Amygdala (tissue), 56 donors: Measurements from ENCODE around the gene TCERG1L.

Experiments
- DNase-seq, 56 donors: peaks; one replicate each; lab custom pipeline; 2025; lab: John Stamatoyannopoulos, UW

TCERG1L gene

GRCh38 chr10:131231965-131232541 is 79.5 kb downstream of the TCERG1L start:
- DNase-seq: no peak

- no peak for DNase-seq
Measured at GRCh38 chr10:131231323-131231964, 80.1 kb downstream of the TCERG1L start.

- no peak for DNase-seq
Measured at GRCh38 chr10:131230641-131231322, 80.7 kb downstream of the TCERG1L start.

DNA sequence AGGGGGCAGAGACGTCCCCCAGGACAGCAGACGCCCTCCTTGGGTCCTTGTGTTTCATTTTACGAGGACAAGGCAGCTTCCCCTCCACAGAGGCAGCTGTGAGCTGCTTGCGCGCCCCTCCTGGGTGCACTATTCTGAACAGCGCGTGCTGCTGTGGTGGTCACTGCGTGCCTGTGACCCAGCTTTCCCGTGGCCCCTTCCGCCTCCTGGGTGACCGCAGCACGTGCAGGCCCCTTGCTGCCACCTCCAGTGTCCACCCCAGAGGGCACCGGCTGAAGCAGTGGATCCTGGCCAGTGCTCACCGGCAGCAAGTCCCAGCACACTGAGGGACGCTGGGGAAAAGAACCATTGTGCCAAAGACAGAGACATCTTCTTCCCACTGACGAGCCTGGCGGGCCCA is 81.4 kb downstream of the TCERG1L start:
- DNase-seq: no peak

GRCh38 chr10:131227163-131227740 is 84.3 kb downstream of the TCERG1L start:
- DNase-seq: no peak

GRCh38 chr10:131226446-131227162 is 84.9 kb downstream of the TCERG1L start:
- no peak for DNase-seq

- DNase-seq: no peak
Measured at GRCh38 chr10:131224106-131224505, 87.4 kb downstream of the TCERG1L start.

- DNase-seq: no peak
Measured at GRCh38 chr10:131223422-131223821, 88.1 kb downstream of the TCERG1L start.

GRCh38 chr10:131222986-131223385 is 88.5 kb downstream of the TCERG1L start:
- DNase-seq: no peak

GRCh38 chr10:131221632-131222277 is 89.8 kb downstream of the TCERG1L start:
- DNase-seq: no peak

GRCh38 chr10:131220601-131221171 is 90.8 kb downstream of the TCERG1L start:
- DNase-seq: no peak

DNA sequence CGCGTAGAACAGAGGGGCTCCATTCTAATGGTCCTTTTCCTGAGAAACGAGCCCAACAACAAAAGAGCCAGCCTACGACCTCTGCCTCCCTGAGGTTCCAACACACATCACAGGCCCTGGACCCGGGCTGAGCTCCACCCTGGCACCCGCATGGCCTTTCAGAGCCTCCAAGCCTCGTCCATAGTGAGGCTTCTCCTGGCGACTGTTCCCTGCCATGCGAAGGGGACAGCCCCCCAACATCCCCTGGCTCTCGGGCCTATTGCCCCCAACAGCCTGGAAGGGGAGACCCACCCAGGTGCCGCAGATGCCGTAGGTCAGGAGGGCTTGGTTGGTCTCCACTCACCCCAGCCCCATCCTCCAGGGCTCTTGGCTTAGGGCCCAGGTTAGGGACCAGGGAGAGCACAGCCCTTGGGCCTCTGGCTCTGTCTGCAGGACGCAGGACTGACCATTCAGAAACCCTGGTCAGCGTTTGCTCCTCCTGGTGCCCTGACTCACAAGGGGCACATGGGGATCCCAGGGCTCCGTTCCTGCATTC is 91.5 kb downstream of the TCERG1L start:
- DNase-seq: no peak

DNA sequence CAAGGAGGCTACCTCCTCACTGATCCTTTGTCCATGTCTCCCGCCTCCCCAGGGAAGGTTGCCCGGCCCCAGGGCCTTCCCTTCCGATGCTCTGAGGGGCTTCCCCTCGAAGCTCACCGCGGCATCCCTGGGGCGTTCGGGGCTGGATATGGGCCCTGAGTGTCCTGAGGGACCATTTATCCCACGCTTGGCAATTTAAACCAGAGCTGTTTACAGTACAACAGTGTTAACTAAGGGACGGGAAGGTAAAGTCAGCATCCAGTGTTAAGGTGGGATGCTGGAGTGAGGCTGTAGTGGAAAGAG is 92.0 kb downstream of the TCERG1L start:
- no peak for DNase-seq

DNA sequence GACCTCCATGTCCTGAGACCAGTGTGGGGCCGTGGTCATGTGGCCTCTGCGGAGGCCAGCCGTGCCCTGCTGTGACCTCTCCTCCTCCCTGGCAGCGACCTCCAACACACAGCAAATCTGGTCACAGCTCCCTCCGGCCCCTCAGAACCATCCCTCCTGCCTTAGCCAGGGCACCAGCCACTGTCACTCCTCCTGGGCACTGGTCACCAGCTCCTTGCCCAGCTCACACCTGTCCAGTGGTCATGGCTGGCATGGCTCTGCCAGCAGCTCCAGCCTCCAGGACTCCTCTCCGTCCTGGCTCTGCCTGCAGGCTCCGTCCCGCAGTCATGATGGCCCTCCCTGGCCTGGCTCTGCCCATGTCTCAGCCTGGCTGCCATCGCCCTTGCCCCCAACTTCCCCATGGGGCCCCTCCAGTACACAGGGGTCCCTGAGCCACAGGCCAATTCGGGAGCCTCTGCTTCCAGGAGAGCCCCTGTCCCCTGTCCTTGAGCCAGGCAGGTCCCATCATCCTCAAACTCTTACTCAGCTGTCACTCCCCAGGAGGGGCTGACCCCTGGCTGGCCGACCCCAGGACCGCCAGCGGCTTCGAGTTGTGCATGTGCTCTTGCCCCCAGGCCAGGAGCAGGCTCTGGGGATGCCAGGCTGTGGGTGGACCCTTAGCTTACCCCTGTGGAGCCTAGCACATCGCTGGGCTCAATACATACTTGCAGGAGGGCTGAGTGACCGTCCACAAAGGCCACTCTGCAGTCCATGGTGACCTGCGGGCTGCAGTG is 92.5 kb downstream of the TCERG1L start:
- no peak for DNase-seq

- no peak for DNase-seq
Measured at GRCh38 chr10:131216681-131217230, 94.8 kb downstream of the TCERG1L start.

GRCh38 chr10:131215776-131216175 is 95.7 kb downstream of the TCERG1L start:
- DNase-seq: no peak

GRCh38 chr10:131214521-131215244 is 96.8 kb downstream of the TCERG1L start:
- DNase-seq: no peak
